HepG2 (cell line): ENCODE measurements around the gene FABP1. TPM values are rescaled to one million over a fixed set of nuclear protein-coding genes. Genes with fewer than 3 reads are reported as not detected.

Experiments used
- BCL3 ChIP-seq: sonication (generic); formaldehyde crosslinking; IDR thresholded peaks from 2 replicates; pipeline ENCODE4 v1.5.1; 2020; ENCODE audit warnings: mild to moderate bottlenecking, missing genetic modification reagents, moderate library complexity
- CHD4 ChIP-seq: fragments of 200-600 bp; sonication (generic); IDR thresholded peaks from 2 replicates; pipeline ENCODE4 v1.7.0; 2017; ENCODE audit warnings: mild to moderate bottlenecking, low read length, borderline replicate concordance
- MXD1 ChIP-seq: sonication (generic); formaldehyde crosslinking; IDR thresholded peaks from 2 replicates; pipeline ENCODE4 v1.4.0; 2020; ENCODE audit warnings: mild to moderate bottlenecking, missing genetic modification reagents
- NR2F2 ChIP-seq: IDR thresholded peaks from 2 replicates; pipeline ENCODE4 v1.6.1; 2012; ENCODE audit warnings: low read depth, inconsistent platforms, borderline replicate concordance
- PHF8 ChIP-seq: sonication (generic); formaldehyde crosslinking; IDR thresholded peaks from 2 replicates; pipeline ENCODE4 v1.5.0; 2020; ENCODE audit warnings: missing genetic modification reagents
- RBFOX2 ChIP-seq: fragments of 200-400 bp; formaldehyde crosslinking; IDR thresholded peaks from 2 replicates; pipeline ENCODE4 v1.6.1; 2017; ENCODE audit warnings: low read depth, mild to moderate bottlenecking, low read length
- RBM39 ChIP-seq: fragments of 200-400 bp; formaldehyde crosslinking; IDR thresholded peaks from one replicate; pipeline ENCODE4 v1.6.1; 2018; ENCODE audit warnings: antibody characterized with exemption, mild to moderate bottlenecking, low read depth, low read length; ENCODE audit not compliant: poor library complexity, severe bottlenecking
- SNAPC4 ChIP-seq: sonication (generic); formaldehyde crosslinking; IDR thresholded peaks from 2 replicates; pipeline ENCODE4 v1.4.0; 2020; ENCODE audit warnings: mild to moderate bottlenecking, missing genetic modification reagents
- TGIF2 ChIP-seq: IDR thresholded peaks from 2 replicates; pipeline ENCODE4 v1.6.1; 2016; ENCODE audit warnings: control low read depth, missing compliant biosample characterization
- TOPORS ChIP-seq: sonication (generic); formaldehyde crosslinking; IDR thresholded peaks from 2 replicates; pipeline ENCODE4 v1.8.0; 2023; ENCODE audit warnings: mild to moderate bottlenecking, missing genetic modification reagents
- ZFP36L1 ChIP-seq: sonication (generic); formaldehyde crosslinking; IDR thresholded peaks from 2 replicates; pipeline ENCODE4 v1.8.0; 2022; ENCODE audit warnings: mild to moderate bottlenecking, missing genetic modification reagents, moderate library complexity
- ZFP37 ChIP-seq: sonication (generic); formaldehyde crosslinking; IDR thresholded peaks from 2 replicates; pipeline ENCODE4 v1.4.0; 2020; ENCODE audit warnings: missing genetic modification reagents, borderline replicate concordance
- ZNF256 ChIP-seq: sonication (generic); formaldehyde crosslinking; conservative IDR thresholded peaks from 2 replicates; pipeline ENCODE4 v1.4.0; 2020; ENCODE audit warnings: missing genetic modification reagents
- ZNF329 ChIP-seq: sonication (generic); formaldehyde crosslinking; IDR thresholded peaks from 2 replicates; pipeline ENCODE4 v1.9.0; 2021; ENCODE audit warnings: low read depth, mild to moderate bottlenecking, missing genetic modification reagents
- ZNF674 ChIP-seq: sonication (generic); formaldehyde crosslinking; IDR thresholded peaks from 2 replicates; pipeline ENCODE4 v1.5.0; 2020; ENCODE audit warnings: low read depth, mild to moderate bottlenecking, missing genetic modification reagents
- ZNF775 ChIP-seq: sonication (generic); formaldehyde crosslinking; IDR thresholded peaks from 2 replicates; pipeline ENCODE4 v1.4.0; 2020; ENCODE audit warnings: missing genetic modification reagents, mild to moderate bottlenecking, moderate library complexity, borderline replicate concordance
- ZSCAN9 ChIP-seq: IDR thresholded peaks from 2 replicates; pipeline ENCODE4 v1.6.1; 2016; ENCODE audit warnings: borderline replicate concordance
- polyA plus RNA-seq, 8 experiments: library from polyadenylated mRNA; depleted of rRNA in 3 of 8; stranded (reverse) in 7 of 8; unstranded in 1 of 8; fragments of >200 nt; fragmentation: Illumina TruSeq in 4 of 8; extraction: Trizol in 4 of 8; gene quantifications; 2 replicates each; pipeline versions ENCODE4 v1.2.1 to v1.2.3, GENCODE V29; 2011 to 2016; ENCODE audit warnings: low read depth in 4 of 8, missing spikeins in 1 of 8, mixed read lengths in 1 of 8; ENCODE audit not compliant: insufficient read depth in 1 of 8
- total RNA-seq, 5 experiments: library from RNA; depleted of rRNA; stranded (reverse); fragments of >200 nt; fragmentation: Illumina TruSeq; extraction: Trizol; gene quantifications; 2 replicates each; pipeline ENCODE4 v1.2.3, GENCODE V29; 2016; ENCODE audit warnings: low read depth in 1 of 5
- TF ChIP-seq, protein P1 (sequence below): IDR thresholded peaks from 2 replicates; pipeline ENCODE4 v1.6.1; 2016
- TF ChIP-seq, protein P2 (sequence below): sonication (generic); formaldehyde crosslinking; IDR thresholded peaks from 2 replicates; pipeline ENCODE4 v1.5.0; 2020; ENCODE audit warnings: missing genetic modification reagents, mild to moderate bottlenecking, borderline replicate concordance
- TF ChIP-seq, protein P3 (sequence below): IDR thresholded peaks from 2 replicates; pipeline ENCODE4 v1.6.1; 2016; ENCODE audit warnings: mild to moderate bottlenecking, missing biosample characterization, missing genetic modification reagents

The FABP1 gene
- total and polyA plus RNA-seq, 2 of the 13 experiments (the other 11 are each of a cell fraction or from before 2014, with no cell fraction given): 644 to 1,608 TPM

GRCh38 chr2:88126772-88127637 is 857 bp downstream of the FABP1 start (continued):
- no peak for TF ChIP-seq SNAPC4
- TF ChIP-seq ZNF256 (CRISPR knock-in tag): 0 out of 2 replicates have a peak, but pooled peaks have one; percentile 12
- peak; percentile 15 for TF ChIP-seq RBM39
- no peak for TF ChIP-seq BCL3
- TF ChIP-seq TGIF2 (CRISPR knock-in tag): peak; percentile 35; the same call in 1 of the 2 replicates
- TF ChIP-seq, protein P1, sequence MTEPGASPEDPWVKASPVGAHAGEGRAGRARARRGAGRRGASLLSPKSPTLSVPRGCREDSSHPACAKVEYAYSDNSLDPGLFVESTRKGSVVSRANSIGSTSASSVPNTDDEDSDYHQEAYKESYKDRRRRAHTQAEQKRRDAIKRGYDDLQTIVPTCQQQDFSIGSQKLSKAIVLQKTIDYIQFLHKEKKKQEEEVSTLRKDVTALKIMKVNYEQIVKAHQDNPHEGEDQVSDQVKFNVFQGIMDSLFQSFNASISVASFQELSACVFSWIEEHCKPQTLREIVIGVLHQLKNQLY (CRISPR knock-in tag): no peak
- TF ChIP-seq RBFOX2: peak; percentile 95
- TF ChIP-seq, protein P2, sequence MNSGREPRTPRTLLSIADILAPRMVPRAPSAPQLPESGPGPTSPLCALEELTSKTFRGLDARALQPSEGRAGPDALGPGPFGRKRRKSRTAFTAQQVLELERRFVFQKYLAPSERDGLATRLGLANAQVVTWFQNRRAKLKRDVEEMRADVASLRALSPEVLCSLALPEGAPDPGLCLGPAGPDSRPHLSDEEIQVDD (CRISPR knock-in tag): no peak
- TF ChIP-seq PHF8: no peak
- no peak for TF ChIP-seq CHD4
- TF ChIP-seq ZFP36L1 (CRISPR knock-in tag): no peak
- no peak for TF ChIP-seq ZNF674 (CRISPR knock-in tag)
- no peak for TF ChIP-seq MXD1 (CRISPR knock-in tag)
- no peak for TF ChIP-seq TOPORS (CRISPR knock-in tag)
- TF ChIP-seq ZNF329: 0 out of 2 replicates have a peak, but pooled peaks have one; percentile 20
- TF ChIP-seq ZFP37: no peak
- no peak for TF ChIP-seq ZNF775 (CRISPR knock-in tag)
- 0 out of 2 replicates have a peak, but pooled peaks have one; percentile 1 for TF ChIP-seq ZSCAN9 (CRISPR knock-in tag)
- peak; percentile 36; the same call in 1 of the 2 replicates for TF ChIP-seq NR2F2
- TF ChIP-seq, protein P3, sequence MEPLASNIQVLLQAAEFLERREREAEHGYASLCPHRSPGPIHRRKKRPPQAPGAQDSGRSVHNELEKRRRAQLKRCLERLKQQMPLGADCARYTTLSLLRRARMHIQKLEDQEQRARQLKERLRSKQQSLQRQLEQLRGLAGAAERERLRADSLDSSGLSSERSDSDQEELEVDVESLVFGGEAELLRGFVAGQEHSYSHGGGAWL: 0 out of 2 replicates have a peak, but pooled peaks have one; percentile 13
